DND-41 (cell line): ENCODE measurements around the gene UBA52.

Source experiments
- ATAC-seq: fragments of 200-7000 bp; cut with Tn5 transposase; 3 replicates; pipeline ENCODE4 v1.9.1; 2021; ENCODE audit warnings: low read depth; ENCODE audit not compliant: insufficient read depth
- DNase-seq: peaks from one replicate; pipeline ENCODE4 v3.0.0-alpha.2; 2020
- H2AFZ ChIP-seq: 2 replicates; pipeline ENCODE4 v1.6.0; 2012; ENCODE audit warnings: low read depth, low read length
- H3K27ac ChIP-seq: 2 replicates; pipeline ENCODE4 v1.5.1; 2012; ENCODE audit warnings: low read length, inconsistent platforms
- H3K27me3 ChIP-seq: fragments of 200-600 bp; sonication (generic); 2 replicates; pipeline ENCODE4 v1.6.0; 2012; ENCODE audit warnings: low read length, mild to moderate bottlenecking, inconsistent platforms; ENCODE audit not compliant: insufficient read depth, poor library complexity
- H3K36me3 ChIP-seq: 2 replicates; pipeline ENCODE4 v1.5.1; 2012; ENCODE audit warnings: low read length, inconsistent platforms; ENCODE audit not compliant: insufficient read depth
- H3K4me1 ChIP-seq: 2 replicates; pipeline ENCODE4 v1.5.1; 2012; ENCODE audit warnings: mild to moderate bottlenecking, low read length; ENCODE audit not compliant: insufficient read depth
- H3K4me2 ChIP-seq: 2 replicates; pipeline ENCODE4 v1.6.0; 2012; ENCODE audit warnings: mild to moderate bottlenecking, moderate library complexity, low read length, inconsistent platforms; ENCODE audit not compliant: insufficient read depth
- H3K4me3 ChIP-seq, 2 experiments: fragments of 200-600 bp in 1 of 2; shearing (Covaris generic) in 1 of 2; 2 replicates each; pipeline ENCODE4 v1.5.1; 2012 to 2016; ENCODE audit warnings: inconsistent platforms in 2 of 2, low read length in 2 of 2, mild to moderate bottlenecking in 2 of 2, low read depth in 1 of 2, moderate library complexity in 1 of 2
- H3K79me2 ChIP-seq: 2 replicates; pipeline ENCODE4 v1.6.0; 2012; ENCODE audit warnings: low read length, inconsistent platforms; ENCODE audit not compliant: insufficient read depth
- H3K9ac ChIP-seq: 2 replicates; pipeline ENCODE4 v1.6.0; 2012; ENCODE audit warnings: low read depth, mild to moderate bottlenecking, inconsistent platforms, low read length, moderate library complexity
- H3K9me3 ChIP-seq: 2 replicates; pipeline ENCODE4 v1.5.1; 2012; ENCODE audit warnings: low read length, moderate library complexity, mild to moderate bottlenecking, inconsistent platforms; ENCODE audit not compliant: insufficient read depth, severe bottlenecking
- H4K20me1 ChIP-seq: 2 replicates; pipeline ENCODE4 v1.6.0; 2012; ENCODE audit warnings: low read length; ENCODE audit not compliant: insufficient read depth
- CTCF ChIP-seq: IDR thresholded peaks from 2 replicates; pipeline ENCODE4 v1.5.1; 2012; ENCODE audit warnings: borderline replicate concordance, low read length, moderate library complexity, mild to moderate bottlenecking; ENCODE audit not compliant: poor library complexity, severe bottlenecking; ENCODE audit errors: extremely low read depth
- EZH2 ChIP-seq: IDR thresholded peaks from 3 replicates; pipeline ENCODE4 v1.6.1; 2012; ENCODE audit warnings: borderline replicate concordance, low read depth, mild to moderate bottlenecking, moderate library complexity, low read length, inconsistent platforms; ENCODE audit not compliant: severe bottlenecking

Gene UBA52

DNA sequence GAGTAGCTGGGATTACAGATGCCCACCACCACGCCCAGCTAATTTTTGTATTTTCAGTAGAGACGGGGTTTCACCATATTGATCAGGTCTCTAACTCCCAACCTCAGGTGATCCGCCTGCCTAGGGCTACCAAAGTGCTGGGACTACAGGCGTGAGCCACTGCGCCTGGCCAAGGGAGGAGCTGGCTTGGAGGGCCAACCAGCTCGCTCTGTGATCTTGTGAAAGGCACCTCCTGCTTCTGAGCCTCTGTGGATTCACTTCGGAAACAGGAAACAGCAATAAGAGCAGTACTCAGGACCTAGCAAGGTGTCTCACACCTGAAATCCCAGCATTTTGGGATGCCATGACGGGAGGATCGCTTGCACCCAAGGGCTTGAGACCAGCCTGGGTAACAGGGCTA is 47.8 kb upstream of the UBA52 start:
- H3K9ac ChIP-seq, result no peak overlapping the region
- H2AFZ ChIP-seq, result no peak overlapping the region
- peaks cover 30% of the 10 kb centered on the region for H3K79me2 ChIP-seq
- H3K36me3 ChIP-seq, result no peaks in the 10 kb centered on the region; the same call in 1 of the 2 replicates
- peaks cover 24% of the 10 kb centered on the region for H3K4me1 ChIP-seq
- no peaks in the 10 kb centered on the region for H3K27me3 ChIP-seq
- H4K20me1 ChIP-seq, result peaks cover 12% of the 10 kb centered on the region
- ATAC-seq (no peak), DNase-seq (no peak)
- H3K27ac ChIP-seq, result no peak overlapping the region
- TF ChIP-seq EZH2 (no peak), CTCF (no peak)
- H3K9me3 ChIP-seq, result no peaks in the 10 kb centered on the region
- H3K4me2 ChIP-seq, result no peak overlapping the region
- H3K4me3 ChIP-seq, result no peak overlapping the region

DNA sequence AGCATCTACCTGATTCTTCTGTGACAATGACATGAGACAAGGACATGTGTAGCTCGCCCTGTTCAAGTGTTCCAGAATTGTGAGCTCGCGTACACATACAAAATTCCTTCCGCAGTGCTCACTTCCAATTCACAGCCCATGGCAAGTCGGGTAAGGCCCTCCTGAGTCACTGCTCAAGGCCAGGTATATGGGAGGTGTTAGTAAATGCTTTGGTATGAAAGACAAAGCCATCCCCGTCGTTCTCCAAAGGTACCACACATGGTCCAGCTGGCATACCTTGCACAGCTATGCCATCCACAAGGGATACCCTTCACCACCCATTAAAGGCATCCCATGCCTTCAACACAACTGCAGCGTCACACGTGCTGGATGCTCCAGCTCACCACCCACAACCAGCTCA is 45.3 kb upstream of the UBA52 start:
- H3K9ac ChIP-seq, result no peak overlapping the region
- H2AFZ ChIP-seq, result no peak overlapping the region
- H3K4me2 ChIP-seq, result no peak overlapping the region
- H4K20me1 ChIP-seq, result no peaks in the 10 kb centered on the region
- DNase-seq (no peak), ATAC-seq (no peak)
- peaks cover 2% of the 10 kb centered on the region for H3K36me3 ChIP-seq
- H3K4me1 ChIP-seq, result peaks cover 8% of the 10 kb centered on the region
- no peaks in the 10 kb centered on the region for H3K9me3 ChIP-seq
- H3K4me3 ChIP-seq, result no peak overlapping the region
- TF ChIP-seq EZH2 (no peak), CTCF (no peak)
- peaks cover 5% of the 10 kb centered on the region for H3K79me2 ChIP-seq
- H3K27ac ChIP-seq, result no peak overlapping the region
- H3K27me3 ChIP-seq, result no peaks in the 10 kb centered on the region

DNA sequence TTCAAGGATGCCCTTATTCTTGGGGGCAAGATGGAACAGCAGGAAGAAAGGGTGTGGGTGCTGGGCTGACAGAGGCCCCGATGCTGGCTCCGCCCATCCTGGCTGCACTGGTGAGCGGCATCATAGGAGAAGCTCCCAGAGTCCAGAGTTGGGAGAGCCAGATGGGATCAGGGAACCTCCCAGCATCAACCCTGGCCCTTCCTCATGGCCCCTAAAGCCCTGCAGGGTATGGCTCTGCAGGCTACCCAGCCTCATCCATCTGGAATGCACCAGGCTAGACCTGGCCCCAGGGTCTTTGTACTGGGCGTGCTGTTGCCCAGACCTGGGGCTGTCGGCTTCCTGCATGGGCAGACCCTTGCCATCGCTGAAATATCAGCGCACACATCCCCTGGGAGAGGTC is 41.9 kb upstream of the UBA52 start:
- Histone ChIP-seq H3K36me3 (peaks cover 23% of the 10 kb centered on the region), H3K4me1 (no peaks in the 10 kb centered on the region), H3K27ac (no peak overlapping the region), H3K4me3 (no peak overlapping the region), H2AFZ (no peak overlapping the region), H4K20me1 (0 out of 2 replicates have a peak, but pooled peaks cover 3% of the 10 kb centered on the region), H3K9ac (no peak overlapping the region), H3K9me3 (no peaks in the 10 kb centered on the region), H3K4me2 (no peak overlapping the region), H3K27me3 (no peaks in the 10 kb centered on the region), H3K79me2 (no peaks in the 10 kb centered on the region)
- ATAC-seq, result peak; percentile 23; the same call in 2 of the 3 replicates
- no peak for TF ChIP-seq EZH2
- no peak for TF ChIP-seq CTCF
- no peak for DNase-seq

GRCh38 chr19:18531485-18531884 is 40.2 kb upstream of the UBA52 start:
- no peak for TF ChIP-seq EZH2
- TF ChIP-seq CTCF, result no peak
- Histone ChIP-seq H3K4me2 (no peak overlapping the region), H3K9me3 (no peaks in the 10 kb centered on the region), H3K36me3 (peaks cover 38% of the 10 kb centered on the region), H3K79me2 (no peaks in the 10 kb centered on the region), H4K20me1 (peaks cover 6% of the 10 kb centered on the region; the same call in 1 of the 2 replicates), H3K9ac (no peak overlapping the region), H2AFZ (no peak overlapping the region), H3K27ac (no peak overlapping the region), H3K4me1 (no peaks in the 10 kb centered on the region), H3K27me3 (no peaks in the 10 kb centered on the region), H3K4me3 (no peak overlapping the region)
- ATAC-seq (no peak), DNase-seq (no peak)
